ENCODE data around the gene ELOVL5.

GRCh38 chr6:53309059-53309900, 39.5 kb downstream of the ELOVL5 start:
- TF ChIP-seq CTCF (conservative IDR thresholded peaks at IDR 0.05; ENCODE audit: low read depth in 2 of 2) (no peak), POLR2AphosphoS5 (IDR thresholded peaks at IDR 0.05; ENCODE audit: low read depth) (no peak), EZH2 (IDR thresholded peaks at IDR 0.05; ENCODE audit: low read depth, unreplicated experiment) (no peak), STAT1 (IDR thresholded peaks at IDR 0.05; ENCODE audit: unreplicated experiment) (no peak), EZH2phosphoT487 (IDR thresholded peaks at IDR 0.05; ENCODE audit: unreplicated experiment) (no peak)

Measured in GM23338 (cell line).